ENCODE measurements around the gene SH3PXD2A.

DNA sequence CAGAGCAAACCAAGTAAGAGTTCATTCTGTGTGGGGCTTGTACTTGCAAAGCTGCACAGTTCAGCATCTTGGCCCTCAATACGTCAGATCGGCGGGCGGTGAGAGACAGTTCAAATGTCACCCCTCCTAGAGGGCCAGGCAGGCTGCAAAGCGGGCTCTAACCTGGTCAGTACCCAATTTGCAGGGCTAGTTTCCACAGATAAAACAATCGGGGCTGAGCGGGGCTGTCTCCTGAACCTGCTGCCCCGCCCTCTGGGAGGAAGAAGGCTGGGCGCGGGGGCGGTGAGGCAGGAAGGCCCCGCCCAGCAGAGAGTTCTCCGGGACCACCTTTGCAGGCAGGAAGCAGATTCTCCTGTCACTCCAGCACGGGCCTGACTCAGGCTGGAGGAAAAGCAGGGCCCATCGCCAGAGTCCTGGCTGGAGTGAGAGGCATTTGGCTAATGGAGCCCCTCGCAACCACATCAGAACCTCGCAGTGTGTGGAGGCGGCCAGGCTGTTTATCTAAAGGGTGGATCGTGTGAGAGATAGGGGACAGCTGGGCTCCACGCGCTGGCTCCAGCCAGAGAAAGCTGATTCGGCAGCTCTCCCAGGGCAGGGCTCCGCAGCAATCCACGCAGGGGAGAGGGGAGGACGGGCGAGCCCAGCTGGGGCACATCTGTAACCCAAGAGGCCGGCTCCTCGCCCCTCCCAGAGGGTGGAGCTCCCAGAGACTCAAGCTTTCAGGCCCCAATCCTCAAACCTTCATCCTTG lies 83.1 kb downstream of the SH3PXD2A start:
- TF ChIP-seq, protein P1, sequence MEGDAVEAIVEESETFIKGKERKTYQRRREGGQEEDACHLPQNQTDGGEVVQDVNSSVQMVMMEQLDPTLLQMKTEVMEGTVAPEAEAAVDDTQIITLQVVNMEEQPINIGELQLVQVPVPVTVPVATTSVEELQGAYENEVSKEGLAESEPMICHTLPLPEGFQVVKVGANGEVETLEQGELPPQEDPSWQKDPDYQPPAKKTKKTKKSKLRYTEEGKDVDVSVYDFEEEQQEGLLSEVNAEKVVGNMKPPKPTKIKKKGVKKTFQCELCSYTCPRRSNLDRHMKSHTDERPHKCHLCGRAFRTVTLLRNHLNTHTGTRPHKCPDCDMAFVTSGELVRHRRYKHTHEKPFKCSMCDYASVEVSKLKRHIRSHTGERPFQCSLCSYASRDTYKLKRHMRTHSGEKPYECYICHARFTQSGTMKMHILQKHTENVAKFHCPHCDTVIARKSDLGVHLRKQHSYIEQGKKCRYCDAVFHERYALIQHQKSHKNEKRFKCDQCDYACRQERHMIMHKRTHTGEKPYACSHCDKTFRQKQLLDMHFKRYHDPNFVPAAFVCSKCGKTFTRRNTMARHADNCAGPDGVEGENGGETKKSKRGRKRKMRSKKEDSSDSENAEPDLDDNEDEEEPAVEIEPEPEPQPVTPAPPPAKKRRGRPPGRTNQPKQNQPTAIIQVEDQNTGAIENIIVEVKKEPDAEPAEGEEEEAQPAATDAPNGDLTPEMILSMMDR (conservative IDR thresholded peaks at IDR 0.05 in 1 of 2, IDR thresholded peaks at IDR 0.05 in 1 of 2; ENCODE audit: extremely low read depth in 1 of 2, insufficient read depth in 1 of 2, low read depth in 1 of 2, low read length in 2 of 2): no peak
- TF ChIP-seq EZH2 (IDR thresholded peaks at IDR 0.05; ENCODE audit: borderline replicate concordance, low read length): no peak

Data from mammary epithelial cell (primary cell).